ENCODE measurements around the gene DUSP8.

Gene DUSP8

GRCh38 chr11:1553808-1554594, 18.1 kb downstream of the DUSP8 start:
- no peak for DNase-seq (ENCODE audit: low read depth)

GRCh38 chr11:1549338-1550330, 22.4 kb downstream of the DUSP8 start:
- DNase-seq (ENCODE audit: low read depth): no peak

GRCh38 chr11:1548221-1549070, 23.6 kb downstream of the DUSP8 start:
- DNase-seq (ENCODE audit: low read depth): no peak

- DNase-seq (ENCODE audit: low read depth): no peak
These were observed 24.5 kb downstream of the DUSP8 start for GRCh38 chr11:1547467-1548098.

- DNase-seq (ENCODE audit: low read depth): peak; percentile 27
These were observed 25.3 kb downstream of the DUSP8 start for GRCh38 chr11:1546536-1547466.

GRCh38 chr11:1546077-1546535, 26.0 kb downstream of the DUSP8 start:
- DNase-seq (ENCODE audit: low read depth): no peak

GRCh38 chr11:1545432-1545831, 26.6 kb downstream of the DUSP8 start:
- no peak for DNase-seq (ENCODE audit: low read depth)

GRCh38 chr11:1544536-1544935, 27.5 kb downstream of the DUSP8 start:
- DNase-seq (ENCODE audit: low read depth): no peak

- DNase-seq (ENCODE audit: low read depth): no peak
These were observed 28.3 kb downstream of the DUSP8 start for GRCh38 chr11:1543606-1544263.

GRCh38 chr11:1542267-1542666, 29.8 kb downstream of the DUSP8 start:
- no peak for DNase-seq (ENCODE audit: low read depth)

- no peak for DNase-seq (ENCODE audit: low read depth)
These were observed 30.4 kb downstream of the DUSP8 start for GRCh38 chr11:1541474-1542204.

- no peak for DNase-seq (ENCODE audit: low read depth)
These were observed 32.0 kb downstream of the DUSP8 start for GRCh38 chr11:1540074-1540473.

- DNase-seq (ENCODE audit: low read depth): no peak
These were observed 33.9 kb downstream of the DUSP8 start for GRCh38 chr11:1538153-1538552.

- no peak for DNase-seq (ENCODE audit: low read depth)
These were observed 35.8 kb downstream of the DUSP8 start for GRCh38 chr11:1536065-1536843.

GRCh38 chr11:1534682-1535081, 37.4 kb downstream of the DUSP8 start:
- no peak for DNase-seq (ENCODE audit: low read depth)

GRCh38 chr11:1534171-1534570, 37.9 kb downstream of the DUSP8 start:
- no peak for DNase-seq (ENCODE audit: low read depth)

GRCh38 chr11:1533342-1533725, 38.7 kb downstream of the DUSP8 start:
- DNase-seq (ENCODE audit: low read depth): no peak

- DNase-seq (ENCODE audit: low read depth): no peak
These were observed 39.3 kb downstream of the DUSP8 start for GRCh38 chr11:1532606-1533341.

All from stimulated activated CD8-positive, alpha-beta memory T cell treated with anti-CD3 and anti-CD28 coated beads, Interleukin-12 subunit alpha, Interleukin-12 subunit beta, amount 100 ng/mL, for 1 hour (primary cell).